Cortex of kidney (tissue), 1 donor: ENCODE results near the gene BBS4.
"Not testable (repeated sequence)": the region's sequence is repeated elsewhere in the genome, so short reads cannot be mapped to it uniquely, and the experiment has no call there.

Experiments used
- DNase-seq: peaks from one replicate; lab custom pipeline; 2025; lab: John Stamatoyannopoulos, UW

Gene BBS4

GRCh38 chr15:72685925-72686794 is at the start of gene BBS4, which contains the start of gene HIGD2B:
TSS of gene BBS4 (plus strand) at chr15:72686207. CDS start at chr15:72686228, 21 bp downstream.
TSS of gene HIGD2B (minus strand) at chr15:72686182. CDS start at chr15:72676374, 9,808 bp downstream.
- no peak for DNase-seq

GRCh38 chr15:72636519-72637282 is 49.3 kb upstream of the BBS4 start:
- DNase-seq, result not testable (repeated sequence)

GRCh38 chr15:72639759-72640483 is 46.1 kb upstream of the BBS4 start:
- not testable (repeated sequence) for DNase-seq

- DNase-seq, result not testable (repeated sequence)
These were observed 43.7 kb upstream of the BBS4 start for GRCh38 chr15:72642271-72642670.

- DNase-seq, result not testable (repeated sequence)
These were observed 37.3 kb upstream of the BBS4 start for GRCh38 chr15:72648631-72649253.

- DNase-seq, result not testable (repeated sequence)
These were observed 31.6 kb upstream of the BBS4 start, which contains the start of gene GOLGA6B for GRCh38 chr15:72654397-72654796. TSS of gene GOLGA6B (plus strand) at chr15:72654697. CDS start at chr15:72654738, 41 bp downstream.

- not testable (repeated sequence) for DNase-seq
These were observed 30.0 kb upstream of the BBS4 start for GRCh38 chr15:72656014-72656413.

- not testable (repeated sequence) for DNase-seq
These were observed 24.9 kb upstream of the BBS4 start for GRCh38 chr15:72661081-72661480.

GRCh38 chr15:72663931-72664330 is 22.1 kb upstream of the BBS4 start:
- DNase-seq, result not testable (repeated sequence)

- DNase-seq, result not testable (repeated sequence)
These were observed 20.3 kb upstream of the BBS4 start for GRCh38 chr15:72665706-72666105.

GRCh38 chr15:72669803-72670202 is 16.2 kb upstream of the BBS4 start:
- not testable (repeated sequence) for DNase-seq

GRCh38 chr15:72670656-72671352 is 15.2 kb upstream of the BBS4 start:
- not testable (repeated sequence) for DNase-seq

GRCh38 chr15:72671525-72671924 is 14.5 kb upstream of the BBS4 start:
- no peak for DNase-seq

GRCh38 chr15:72676838-72677237 is 9.2 kb upstream of the BBS4 start:
- DNase-seq, result no peak

GRCh38 chr15:72680931-72681330 is 5.1 kb upstream of the BBS4 start:
- DNase-seq, result no peak

- no peak for DNase-seq
These were observed 3.2 kb upstream of the BBS4 start for GRCh38 chr15:72682772-72683171.

- DNase-seq, result no peak
These were observed 594 bp upstream of the BBS4 start for GRCh38 chr15:72685301-72685924.

GRCh38 chr15:72688697-72689096 is 2.7 kb downstream of the BBS4 start:
- no peak for DNase-seq

- no peak for DNase-seq
These were observed 4.9 kb downstream of the BBS4 start for GRCh38 chr15:72690938-72691337.

- DNase-seq, result no peak
These were observed 12.9 kb downstream of the BBS4 start for GRCh38 chr15:72698938-72699337.
